BLaER1 treated with 17β-estradiol and CSF1 and Interleukin-3, amounts not matched to agents 10 nM and 100 nM (cell line): ENCODE data around the gene COX8C.

ENCODE experiments used
- H3K27ac ChIP-seq, 11 experiments: shearing (Covaris generic); formaldehyde crosslinking; 2 replicates each; pipeline ENCODE4 v1.8.1; 2022
- H3K27me3 ChIP-seq, 11 experiments: shearing (Covaris generic); formaldehyde crosslinking; 2 replicates each; pipeline ENCODE4 v1.8.1; 2022
- H3K36me3 ChIP-seq, 11 experiments: shearing (Covaris generic); formaldehyde crosslinking; 2 replicates each; pipeline ENCODE4 v1.8.1; 2022
- H3K4me1 ChIP-seq, 10 experiments: shearing (Covaris generic); formaldehyde crosslinking; 2 replicates each; pipeline ENCODE4 v1.8.1; 2022
- H3K4me2 ChIP-seq, 11 experiments: shearing (Covaris generic); formaldehyde crosslinking; 2 replicates each; pipeline ENCODE4 v1.8.1; 2022
- H3K4me3 ChIP-seq, 10 experiments: shearing (Covaris generic); formaldehyde crosslinking; 2 replicates each; pipeline ENCODE4 v1.8.1; 2022
- H3K9ac ChIP-seq, 11 experiments: shearing (Covaris generic); formaldehyde crosslinking; 2 replicates each; pipeline ENCODE4 v1.8.1; 2022
- H3K9me3 ChIP-seq, 11 experiments: shearing (Covaris generic); formaldehyde crosslinking; replicated peaks in 1 of 11; 2 replicates each; pipeline ENCODE4 v1.8.1; 2022
- H4K20me1 ChIP-seq, 11 experiments: shearing (Covaris generic); formaldehyde crosslinking; 2 replicates each; pipeline ENCODE4 v1.8.1; 2022
- Cebpa-rat ChIP-seq, 11 experiments: shearing (Covaris generic); IDR thresholded peaks; 2 replicates each; pipeline ENCODE4 v1.8.1; 2022

COX8C gene, protein sequence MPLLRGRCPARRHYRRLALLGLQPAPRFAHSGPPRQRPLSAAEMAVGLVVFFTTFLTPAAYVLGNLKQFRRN

DNA sequence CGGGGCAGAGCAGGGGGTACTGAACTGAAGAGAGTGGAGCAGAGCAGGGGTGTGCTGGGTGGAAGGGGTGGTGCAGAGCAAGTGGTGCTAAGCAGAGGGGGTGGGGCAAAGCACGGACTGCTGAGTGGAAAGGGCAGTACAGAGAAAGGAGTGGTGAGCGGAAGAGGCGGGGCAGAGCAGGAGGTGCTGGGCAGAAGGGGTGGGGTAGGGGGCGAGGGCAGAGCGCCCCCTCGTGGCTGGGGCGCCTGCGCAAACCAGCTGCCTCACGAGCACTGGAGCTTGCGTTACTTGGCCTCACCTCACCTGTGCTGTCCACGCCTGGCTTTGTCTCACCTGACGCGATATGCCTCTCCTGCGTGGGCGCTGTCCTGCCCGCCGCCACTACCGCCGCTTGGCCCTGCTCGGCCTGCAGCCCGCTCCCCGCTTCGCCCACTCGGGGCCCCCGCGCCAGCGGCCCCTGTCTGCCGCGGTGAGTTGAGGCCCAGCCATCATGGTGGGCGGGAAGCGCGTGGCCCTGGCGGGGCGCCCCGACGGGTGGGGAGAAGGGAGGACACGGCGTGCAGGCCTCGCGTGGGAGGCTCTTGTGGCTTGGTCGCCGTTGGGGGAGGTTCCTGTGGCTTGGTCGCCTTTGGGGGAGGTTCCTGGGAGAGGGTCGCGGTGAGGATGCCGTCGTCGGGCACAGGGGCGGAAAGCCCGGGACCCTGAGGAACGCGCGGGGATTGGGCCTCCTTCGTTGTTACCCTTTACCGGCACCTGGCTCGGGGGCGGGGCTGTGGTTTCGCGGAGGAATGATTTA lies at the start of gene COX8C:
Gene COX8C (plus strand): TSS at position 257 of the 796 bp plus-strand sequence. CDS start 87 bp downstream, at position 344.
- H3K4me3 ChIP-seq = peak within 1 kb of the TSS in 7 of 10 experiments; percentile 17 to 47 (median 36); a peak in 10 of 20 replicates
- H3K4me1 ChIP-seq = peaks cover 9 to 25% (median 18%) of the 10 kb centered on the region in 10 experiments; a peak in 17 of 20 replicates
- peaks cover 0 to 7% (median 2%) of the 10 kb centered on the region in 11 experiments; a peak in 11 of 22 replicates for H3K36me3 ChIP-seq
- no peaks in the 10 kb centered on the region for H3K27me3 ChIP-seq
- peak within 1 kb of the TSS in 9 of 11 experiments; percentile 1 to 76 (median 62); a peak in 16 of 22 replicates for H3K27ac ChIP-seq
- H3K9me3 ChIP-seq = peaks cover 35 to 67% (median 46%) of the 10 kb centered on the region in 11 experiments
- H4K20me1 ChIP-seq = no peaks in the 10 kb centered on the region
- peak within 1 kb of the TSS in 9 of 11 experiments; percentile 8 to 42 (median 25); a peak in 11 of 22 replicates for H3K4me2 ChIP-seq
- TF ChIP-seq Cebpa-rat (IDR thresholded peaks at IDR 0.05) = no peak
- H3K9ac ChIP-seq = peak within 1 kb of the TSS in 4 of 11 experiments; percentile 19 to 50 (median 34); a peak in 6 of 22 replicates

DNA sequence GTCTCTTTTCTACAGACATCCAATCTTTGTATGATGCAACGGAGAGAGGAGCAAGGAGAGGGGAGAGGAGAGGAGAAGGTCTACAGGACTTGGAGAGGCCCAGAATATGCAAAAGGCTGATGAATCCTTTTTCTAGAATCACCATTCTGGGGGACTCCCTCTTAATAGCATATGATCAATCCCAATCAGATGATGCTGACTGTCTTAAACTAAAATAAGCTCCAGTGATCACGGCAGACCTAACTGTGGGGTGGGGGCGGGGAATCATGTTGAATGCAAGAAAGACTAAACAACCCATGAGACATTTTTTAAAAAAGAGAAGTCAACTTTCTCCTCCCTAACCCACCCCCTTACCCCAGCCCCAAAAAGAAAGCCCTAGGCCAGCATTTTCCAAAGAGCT lies 47.6 kb upstream of the COX8C start:
- TF ChIP-seq Cebpa-rat (IDR thresholded peaks at IDR 0.05) = no peak
- Histone ChIP-seq H3K27me3 (no peaks in the 10 kb centered on the region), H4K20me1 (peaks cover 27 to 100% (median 65%) of the 10 kb centered on the region in 11 experiments; a peak in 17 of 22 replicates), H3K9ac (no peak overlapping the region), H3K4me2 (peak overlapping the region in 4 of 11 experiments; percentile 4 to 67 (median 43); a peak in 7 of 22 replicates), H3K27ac (no peak overlapping the region; a peak in 1 of 22 replicates), H3K9me3 (no peaks in the 10 kb centered on the region), H3K4me3 (no peak overlapping the region), H3K36me3 (peaks cover 9 to 20% (median 14%) of the 10 kb centered on the region in 11 experiments; a peak in 21 of 22 replicates), H3K4me1 (peaks cover 0 to 35% (median 18%) of the 10 kb centered on the region in 10 experiments; a peak in 14 of 20 replicates)

DNA sequence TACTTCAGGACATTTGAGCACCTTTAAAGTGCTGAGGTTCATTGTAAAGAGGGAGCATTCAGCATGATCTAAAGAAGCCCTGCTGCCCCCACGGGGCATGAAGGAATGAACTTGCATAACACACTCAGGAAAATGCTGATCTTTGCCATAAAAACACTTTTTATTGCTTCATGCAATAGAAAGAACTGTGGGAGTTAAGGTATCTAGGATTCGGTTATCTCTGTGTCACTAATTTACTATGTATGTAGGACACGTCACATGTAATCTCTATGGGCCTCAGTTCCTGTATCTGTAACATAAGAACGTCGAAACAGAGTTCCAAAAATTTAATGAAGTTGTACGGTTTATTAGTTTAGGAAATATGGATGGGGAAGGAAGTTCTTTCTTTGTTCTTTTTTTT lies 47.1 kb upstream of the COX8C start:
- H3K27ac ChIP-seq = no peak overlapping the region

DNA sequence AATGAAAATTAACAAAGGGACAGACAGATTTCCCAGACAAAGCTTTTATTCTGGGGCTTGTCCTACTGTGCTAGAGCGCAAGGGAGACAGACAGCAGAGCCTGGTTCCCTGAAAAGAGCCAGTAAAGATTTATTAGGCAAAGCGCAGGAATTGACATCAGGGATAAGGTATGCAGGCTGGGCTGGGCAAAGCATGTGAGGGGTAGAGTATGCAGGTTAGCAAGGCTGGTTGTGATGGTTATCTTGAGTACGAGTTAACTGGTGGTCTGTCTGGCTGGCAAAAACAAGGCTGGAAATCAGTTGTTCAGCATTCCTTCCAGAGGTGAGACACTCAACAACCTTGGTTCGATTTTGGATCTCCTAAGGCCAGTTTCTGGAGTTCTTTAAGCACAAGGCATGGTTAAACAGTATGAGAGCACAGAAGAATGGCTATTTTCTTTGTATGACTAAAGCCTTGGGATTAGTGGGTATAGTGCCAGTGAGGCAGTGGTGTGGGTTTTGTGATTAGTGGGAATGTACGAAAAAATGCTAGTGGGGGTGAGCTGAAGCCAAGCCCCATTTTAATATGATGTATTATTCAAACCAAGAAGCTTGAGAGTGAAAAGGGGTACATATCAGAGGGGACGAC lies 45.0 kb upstream of the COX8C start:
- Histone ChIP-seq H3K27ac (no peak overlapping the region), H3K4me3 (no peak overlapping the region)

More for the DNA sequence above, 47.1 kb upstream of the COX8C start:
- no peak for TF ChIP-seq Cebpa-rat (IDR thresholded peaks at IDR 0.05)
- peak overlapping the region in 4 of 11 experiments; percentile 4 to 67 (median 43); a peak in 8 of 22 replicates for H3K4me2 ChIP-seq
- H3K36me3 ChIP-seq = peaks cover 4 to 16% (median 9%) of the 10 kb centered on the region in 11 experiments; a peak in 14 of 22 replicates
- H4K20me1 ChIP-seq = peaks cover 29 to 100% (median 69%) of the 10 kb centered on the region in 11 experiments; a peak in 17 of 22 replicates
- no peaks in the 10 kb centered on the region for H3K27me3 ChIP-seq
- H3K4me3 ChIP-seq = no peak overlapping the region
- H3K4me1 ChIP-seq = peaks cover 0 to 35% (median 18%) of the 10 kb centered on the region in 10 experiments; a peak in 14 of 20 replicates
- H3K9me3 ChIP-seq = no peaks in the 10 kb centered on the region
- H3K9ac ChIP-seq = no peak overlapping the region

DNA sequence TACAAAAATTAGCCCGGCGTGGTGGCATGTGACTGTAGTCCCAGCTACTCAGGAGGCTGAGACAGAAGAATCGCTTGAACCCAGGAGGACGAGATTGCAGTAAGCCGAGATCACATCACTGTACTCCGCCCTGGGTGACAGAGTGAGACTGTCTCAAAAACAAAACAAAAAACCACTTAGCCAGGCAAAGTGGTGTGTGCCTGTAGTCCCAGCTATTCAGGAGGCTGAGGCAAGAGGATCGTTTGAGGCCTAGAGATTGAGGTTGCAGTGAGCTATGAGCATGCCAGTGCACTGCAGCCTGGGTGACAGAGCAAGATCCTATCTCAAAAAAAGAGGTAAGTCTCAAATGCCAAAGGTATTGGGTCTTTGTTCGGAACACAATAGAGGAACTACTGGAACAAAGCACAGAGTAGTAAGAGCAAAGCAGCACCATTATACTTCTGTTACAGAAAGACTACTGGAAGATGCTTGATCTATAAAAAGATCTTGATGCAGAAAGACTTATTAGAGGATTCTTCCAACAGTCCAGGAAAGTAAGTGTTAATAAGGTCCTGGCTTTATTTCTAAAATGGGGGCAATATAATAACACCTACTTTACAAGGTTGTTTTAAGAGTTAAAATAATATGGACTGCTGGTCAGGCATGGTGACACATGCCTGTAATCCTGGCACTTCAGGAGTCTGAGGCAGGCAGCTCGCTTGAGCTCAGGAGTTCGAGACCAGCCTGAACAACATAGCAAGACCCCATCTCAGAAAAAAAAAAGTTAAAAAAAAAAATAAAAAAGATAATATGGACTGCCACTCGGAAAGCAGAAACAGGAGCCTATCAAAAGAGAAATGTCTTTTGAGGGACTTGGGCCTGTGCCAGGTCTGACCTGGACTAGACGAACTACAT lies 44.0 kb upstream of the COX8C start:
- Histone ChIP-seq H3K27me3 (no peaks in the 10 kb centered on the region), H3K9me3 (no peaks in the 10 kb centered on the region), H3K36me3 (peaks cover 0 to 5% (median 0%) of the 10 kb centered on the region in 11 experiments; a peak in 1 of 22 replicates), H3K4me2 (no peak overlapping the region), H3K4me1 (peaks cover 0 to 63% (median 19%) of the 10 kb centered on the region in 10 experiments; a peak in 15 of 20 replicates), H3K9ac (no peak overlapping the region), H3K27ac (no peak overlapping the region), H4K20me1 (peaks cover 38 to 100% (median 81%) of the 10 kb centered on the region in 11 experiments; a peak in 17 of 22 replicates), H3K4me3 (no peak overlapping the region)
- no peak for TF ChIP-seq Cebpa-rat (IDR thresholded peaks at IDR 0.05)

More for the DNA sequence above, 45.0 kb upstream of the COX8C start:
- no peak for TF ChIP-seq Cebpa-rat (IDR thresholded peaks at IDR 0.05)
- H3K27me3 ChIP-seq = no peaks in the 10 kb centered on the region
- peaks cover 0 to 53% (median 21%) of the 10 kb centered on the region in 10 experiments; a peak in 15 of 20 replicates for H3K4me1 ChIP-seq
- no peak overlapping the region for H3K9ac ChIP-seq
- peaks cover 0 to 5% (median 0%) of the 10 kb centered on the region in 11 experiments; a peak in 1 of 22 replicates for H3K36me3 ChIP-seq
- H3K4me2 ChIP-seq = no peak overlapping the region
- H3K9me3 ChIP-seq = no peaks in the 10 kb centered on the region
- H4K20me1 ChIP-seq = peaks cover 33 to 100% (median 79%) of the 10 kb centered on the region in 11 experiments; a peak in 17 of 22 replicates

DNA sequence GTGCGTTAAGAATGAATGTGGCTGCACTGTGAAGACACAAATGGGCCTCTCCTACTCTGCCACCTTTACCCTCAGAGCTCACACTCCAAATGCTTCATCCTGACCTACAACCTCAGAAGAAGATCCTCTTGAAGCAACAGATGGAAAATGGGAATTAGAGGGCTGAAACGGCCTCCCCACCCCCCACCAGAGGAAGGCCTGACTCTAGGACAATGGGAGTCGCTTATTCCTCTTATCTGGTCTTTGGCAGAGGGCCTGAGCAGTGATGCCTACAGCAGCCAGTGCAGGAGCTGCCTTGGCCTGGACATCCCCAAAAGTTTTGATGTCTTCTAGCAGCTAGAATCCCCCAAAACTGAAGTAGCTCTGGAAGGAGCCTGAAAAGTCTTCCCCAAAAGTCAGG lies 43.3 kb upstream of the COX8C start:
- no peak for TF ChIP-seq Cebpa-rat (IDR thresholded peaks at IDR 0.05)
- no peak overlapping the region for H3K4me3 ChIP-seq
- peaks cover 0 to 71% (median 20%) of the 10 kb centered on the region in 10 experiments; a peak in 16 of 20 replicates for H3K4me1 ChIP-seq
- H3K9me3 ChIP-seq = no peaks in the 10 kb centered on the region
- no peaks in the 10 kb centered on the region for H3K27me3 ChIP-seq
- peaks cover 0 to 5% (median 0%) of the 10 kb centered on the region in 11 experiments; a peak in 1 of 22 replicates for H3K36me3 ChIP-seq
- H3K4me2 ChIP-seq = no peak overlapping the region
- no peak overlapping the region for H3K9ac ChIP-seq
- H3K27ac ChIP-seq = no peak overlapping the region
- peaks cover 36 to 100% (median 79%) of the 10 kb centered on the region in 11 experiments; a peak in 17 of 22 replicates for H4K20me1 ChIP-seq

DNA sequence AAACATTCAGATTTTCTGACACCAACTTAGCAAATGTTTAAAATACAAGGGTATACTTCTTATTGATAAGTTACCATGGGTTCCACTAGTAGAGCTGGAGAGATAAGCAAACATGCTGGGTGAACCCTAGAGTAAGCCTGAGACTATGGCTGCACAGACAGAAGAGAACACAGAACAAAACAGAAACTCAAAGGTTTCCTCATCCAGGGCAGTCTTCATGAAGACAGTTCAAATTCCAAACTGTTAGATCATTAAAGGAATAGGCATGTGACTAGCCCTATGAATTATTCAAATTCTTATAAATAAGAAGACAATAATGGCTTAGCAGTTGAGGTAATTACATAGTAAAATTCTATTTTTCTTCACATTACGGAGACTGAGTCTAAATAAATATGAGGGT lies 42.2 kb upstream of the COX8C start:
- Histone ChIP-seq H3K27me3 (no peaks in the 10 kb centered on the region), H3K9ac (no peak overlapping the region), H3K9me3 (no peaks in the 10 kb centered on the region), H3K36me3 (peaks cover 0 to 5% (median 0%) of the 10 kb centered on the region in 11 experiments; a peak in 1 of 22 replicates), H4K20me1 (peaks cover 25 to 100% (median 72%) of the 10 kb centered on the region in 11 experiments; a peak in 15 of 22 replicates), H3K4me2 (no peak overlapping the region), H3K4me1 (peaks cover 7 to 72% (median 21%) of the 10 kb centered on the region in 10 experiments; a peak in 17 of 20 replicates), H3K4me3 (no peak overlapping the region), H3K27ac (no peak overlapping the region)
- TF ChIP-seq Cebpa-rat (IDR thresholded peaks at IDR 0.05) = no peak
